Measurements from ENCODE around the gene PLA2G12A. TPM values are rescaled to one million over a fixed set of nuclear protein-coding genes. Genes with fewer than 3 reads are reported as not detected.

Gene PLA2G12A
- total and polyA plus RNA-seq, 2 of the 8 experiments (the other 6 are each of a cell fraction or from before 2014, with no cell fraction given): 26.6 to 47.2 TPM

- Histone ChIP-seq H2BK20ac (ENCODE audit: low read length) (no peak overlapping the region), H3K79me2 (ENCODE audit: control insufficient read depth in 1 of 2, insufficient read depth in 2 of 2, low read length in 2 of 2) (no peaks in the 10 kb centered on the region), H3K27ac (ENCODE audit: low read depth, low read length) (no peak overlapping the region), H2BK5ac (ENCODE audit: low read depth, low read length) (no peak overlapping the region), H2AK5ac (ENCODE audit: low read depth, low read length) (no peak overlapping the region), H4K91ac (replicated peaks; ENCODE audit: insufficient read length, low read length) (no peak overlapping the region), H4K20me1 (replicated peaks in 1 of 2; ENCODE audit: control insufficient read depth in 1 of 2, insufficient read depth in 2 of 2, low read length in 2 of 2) (no peaks in the 10 kb centered on the region), H3K56ac (replicated peaks; ENCODE audit: insufficient read length, low read depth, low read length) (no peak overlapping the region), H3K4me3 (ENCODE audit: extremely low read depth in 1 of 4, insufficient read depth in 2 of 4, low read depth in 3 of 4, low read length in 4 of 4) (no peak overlapping the region), H3K9ac (replicated peaks in 1 of 4; ENCODE audit: extremely low read depth in 1 of 4, low read depth in 3 of 4, low read length in 3 of 4) (no peak overlapping the region), H3K23me2 (ENCODE audit: low read depth, low read length) (no peaks in the 10 kb centered on the region), H3K27me3 (replicated peaks in 1 of 4; ENCODE audit: control insufficient read depth in 3 of 4, extremely low read depth in 1 of 4, insufficient read depth in 3 of 4, low read length in 3 of 4) (no peaks in the 10 kb centered on the region), H2BK12ac (ENCODE audit: low read depth, low read length) (no peak overlapping the region), H3K14ac (ENCODE audit: insufficient read length) (no peak overlapping the region), H4K5ac (ENCODE audit: insufficient read length, low read depth, low read length) (no peak overlapping the region), H4K8ac (ENCODE audit: extremely low read depth, insufficient read depth, low read length) (no peak overlapping the region), H3K4me1 (replicated peaks in 1 of 4; ENCODE audit: control insufficient read depth in 3 of 4, insufficient read depth in 4 of 4, low read length in 3 of 4) (no peaks in the 10 kb centered on the region), H2BK120ac (replicated peaks; ENCODE audit: low read depth, low read length) (no peak overlapping the region), H2BK15ac (ENCODE audit: low read length) (no peak overlapping the region), H3K4ac (replicated peaks; ENCODE audit: insufficient read length, low read depth, low read length) (no peak overlapping the region), H3K23ac (ENCODE audit: insufficient read length) (no peak overlapping the region), H3K9me3 (ENCODE audit: insufficient read depth in 2 of 2, low read depth in 1 of 2, low read length in 1 of 2) (no peaks in the 10 kb centered on the region), H3K36me3 (ENCODE audit: control insufficient read depth in 2 of 4, insufficient read depth in 4 of 4, low read length in 3 of 4) (no peaks in the 10 kb centered on the region), H3K18ac (ENCODE audit: extremely low read depth, low read length) (no peak overlapping the region), H2AFZ (ENCODE audit: low read length) (no peak overlapping the region), H3K79me1 (ENCODE audit: low read depth, low read length) (no peaks in the 10 kb centered on the region), H3K4me2 (ENCODE audit: insufficient read depth in 1 of 2, low read depth in 2 of 2, low read length in 2 of 2) (no peak overlapping the region)
- TF ChIP-seq CEBPB (IDR thresholded peaks at IDR 0.05; ENCODE audit: low read depth, low read length) (no peak), SIRT6 (IDR thresholded peaks at IDR 0.05; ENCODE audit: low read length) (no peak), KDM4A (IDR thresholded peaks at IDR 0.05; ENCODE audit: low read depth, low read length, severe bottlenecking) (no peak), SAP30 (IDR thresholded peaks at IDR 0.05; ENCODE audit: insufficient read depth, insufficient replicate concordance, low read length) (no peak), NRF1 (IDR thresholded peaks at IDR 0.05; ENCODE audit: low read depth, low read length) (no peak)
- TF ChIP-seq, protein P1, sequence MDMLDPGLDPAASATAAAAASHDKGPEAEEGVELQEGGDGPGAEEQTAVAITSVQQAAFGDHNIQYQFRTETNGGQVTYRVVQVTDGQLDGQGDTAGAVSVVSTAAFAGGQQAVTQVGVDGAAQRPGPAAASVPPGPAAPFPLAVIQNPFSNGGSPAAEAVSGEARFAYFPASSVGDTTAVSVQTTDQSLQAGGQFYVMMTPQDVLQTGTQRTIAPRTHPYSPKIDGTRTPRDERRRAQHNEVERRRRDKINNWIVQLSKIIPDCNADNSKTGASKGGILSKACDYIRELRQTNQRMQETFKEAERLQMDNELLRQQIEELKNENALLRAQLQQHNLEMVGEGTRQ (IDR thresholded peaks at IDR 0.05; ENCODE audit: low read length): no peak
- no peak for DNase-seq (ENCODE audit: low read depth in 1 of 2, low spot score in 2 of 2)
- no peak for FAIRE-seq
- ChIA-PET POLR2A (ENCODE audit: partially characterized antibody) (no interaction called here), CTCF (ENCODE audit: partially characterized antibody) (no interaction called here)
- WGBS, 2 experiments (ENCODE audit: extremely low coverage in 1 of 2, insufficient coverage in 1 of 2, insufficient read length in 1 of 2, insufficient replicate concordance in 2 of 2, low coverage in 1 of 2, low lambda C conversion rate in 2 of 2, missing lambda C conversion rate in 1 of 2): 83% methylated on average over 2 of the region's 2 CpGs; no CpG with 5 or more reads in 1 of the 2 experiments
These were observed 30.8 kb upstream of the PLA2G12A start for GRCh38 chr4:109760682-109761081.
